ENCODE data around the gene TACC2. TPM values are rescaled to one million over a fixed set of nuclear protein-coding genes. Genes with fewer than 3 reads are reported as not detected.
A peak's percentile ranks its signal among the peaks of the same experiment; 100 is the strongest.

The TACC2 gene
- polyA plus RNA-seq, 4 donors, result 40.9 to 55.4 (median 45.8) TPM

DNA sequence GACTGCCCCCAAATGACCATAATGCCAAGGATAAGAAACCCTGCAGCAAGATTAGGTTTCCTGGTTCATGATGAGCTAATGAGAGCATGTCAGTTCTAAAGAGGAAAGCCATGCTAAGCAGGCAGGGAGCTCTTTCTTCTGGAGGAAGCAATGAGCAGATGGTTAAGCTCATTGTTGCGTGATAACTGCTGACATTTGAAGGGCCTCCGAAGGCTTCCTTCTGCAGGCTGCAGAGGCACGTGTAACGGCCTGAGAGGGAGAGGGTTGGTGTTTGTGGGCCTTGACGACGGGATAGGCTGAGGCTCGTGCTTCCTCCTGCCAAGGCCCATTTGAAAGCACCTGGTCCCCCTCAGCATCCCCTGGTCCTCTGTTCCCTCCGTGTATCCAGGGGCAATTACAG, 218.6 kb downstream of the TACC2 start:
- peak; percentile 26 to 61 (median 39) for DNase-seq (ENCODE audit: low read depth in 4 of 4, low spot score in 3 of 4)

DNA sequence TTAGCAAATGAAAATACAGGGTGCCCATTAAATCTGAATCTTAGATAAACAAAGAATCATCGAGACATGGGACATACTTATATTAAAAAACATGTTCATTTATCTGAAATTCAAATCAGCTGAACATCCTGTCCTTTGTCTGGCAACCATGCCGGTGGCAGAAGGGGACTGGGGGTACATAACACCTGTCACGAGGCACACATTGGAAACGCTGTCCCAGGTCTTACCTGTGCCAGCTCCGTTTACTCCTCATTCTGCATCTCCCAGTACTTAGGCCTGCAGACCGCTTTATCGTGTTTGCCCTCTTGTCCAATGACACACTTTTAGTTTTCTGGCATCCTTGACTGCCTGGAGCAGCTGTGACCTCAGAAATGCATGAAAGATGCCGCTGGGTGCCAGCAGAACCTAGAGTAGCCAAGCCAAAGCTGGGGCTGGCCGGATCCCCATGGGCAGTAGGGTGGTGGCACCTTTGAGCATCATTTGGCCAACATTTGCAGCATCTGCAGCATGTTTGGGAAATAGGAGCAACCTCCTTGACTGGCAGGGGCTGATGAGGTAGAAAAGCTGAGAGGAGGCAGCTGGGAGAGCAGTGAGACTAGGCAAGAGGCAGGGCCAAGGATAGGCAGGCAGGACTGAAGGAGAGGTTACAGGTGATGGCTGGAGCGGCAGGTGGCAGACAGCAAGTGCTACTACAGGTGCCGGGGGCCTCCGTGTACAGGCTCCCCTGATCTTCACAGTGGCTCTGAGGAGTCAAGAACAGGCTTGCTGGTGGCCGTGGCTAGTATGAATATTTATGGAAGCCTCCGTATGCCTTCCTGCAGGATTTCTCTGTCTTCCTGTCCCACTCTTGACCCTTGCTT, 219.8 kb downstream of the TACC2 start:
- no peak for DNase-seq (ENCODE audit: low read depth in 4 of 4, low spot score in 3 of 4)

DNA sequence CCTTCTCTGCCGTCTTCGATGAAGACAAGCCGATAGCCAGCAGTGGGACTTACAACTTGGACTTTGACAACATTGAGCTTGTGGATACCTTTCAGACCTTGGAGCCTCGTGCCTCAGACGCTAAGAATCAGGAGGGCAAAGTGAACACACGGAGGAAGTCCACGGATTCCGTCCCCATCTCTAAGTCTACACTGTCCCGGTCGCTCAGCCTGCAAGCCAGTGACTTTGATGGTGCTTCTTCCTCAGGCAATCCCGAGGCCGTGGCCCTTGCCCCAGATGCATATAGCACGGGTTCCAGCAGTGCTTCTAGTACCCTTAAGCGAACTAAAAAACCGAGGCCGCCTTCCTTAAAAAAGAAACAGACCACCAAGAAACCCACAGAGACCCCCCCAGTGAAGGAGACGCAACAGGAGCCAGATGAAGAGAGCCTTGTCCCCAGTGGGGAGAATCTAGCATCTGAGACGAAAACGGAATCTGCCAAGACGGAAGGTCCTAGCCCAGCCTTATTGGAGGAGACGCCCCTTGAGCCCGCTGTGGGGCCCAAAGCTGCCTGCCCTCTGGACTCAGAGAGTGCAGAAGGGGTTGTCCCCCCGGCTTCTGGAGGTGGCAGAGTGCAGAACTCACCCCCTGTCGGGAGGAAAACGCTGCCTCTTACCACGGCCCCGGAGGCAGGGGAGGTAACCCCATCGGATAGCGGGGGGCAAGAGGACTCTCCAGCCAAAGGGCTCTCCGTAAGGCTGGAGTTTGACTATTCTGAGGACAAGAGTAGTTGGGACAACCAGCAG, 221.7 kb downstream of the TACC2 start:
- DNase-seq (ENCODE audit: low read depth in 4 of 4, low spot score in 3 of 4), result no peak

DNA sequence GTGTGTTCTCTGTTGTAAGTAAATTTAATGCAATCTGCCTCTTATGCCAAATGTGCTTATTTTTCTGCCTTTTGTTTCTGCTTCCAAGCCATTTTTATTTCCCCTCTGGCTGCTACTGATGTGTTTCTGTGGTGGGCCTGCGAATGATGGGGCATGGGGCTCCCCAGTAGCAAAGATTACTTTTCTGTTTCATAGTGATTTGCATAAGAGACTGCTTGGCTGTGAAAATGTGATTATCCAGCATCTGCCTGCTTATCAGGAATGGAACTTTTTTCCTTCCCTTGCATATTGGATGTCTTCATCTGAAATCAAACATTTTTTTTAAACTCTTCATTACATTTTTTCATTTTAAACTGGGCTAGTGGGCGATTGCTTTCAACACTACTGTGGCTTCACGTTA, 224.4 kb downstream of the TACC2 start:
- no peak for DNase-seq (ENCODE audit: low read depth in 4 of 4, low spot score in 3 of 4)

DNA sequence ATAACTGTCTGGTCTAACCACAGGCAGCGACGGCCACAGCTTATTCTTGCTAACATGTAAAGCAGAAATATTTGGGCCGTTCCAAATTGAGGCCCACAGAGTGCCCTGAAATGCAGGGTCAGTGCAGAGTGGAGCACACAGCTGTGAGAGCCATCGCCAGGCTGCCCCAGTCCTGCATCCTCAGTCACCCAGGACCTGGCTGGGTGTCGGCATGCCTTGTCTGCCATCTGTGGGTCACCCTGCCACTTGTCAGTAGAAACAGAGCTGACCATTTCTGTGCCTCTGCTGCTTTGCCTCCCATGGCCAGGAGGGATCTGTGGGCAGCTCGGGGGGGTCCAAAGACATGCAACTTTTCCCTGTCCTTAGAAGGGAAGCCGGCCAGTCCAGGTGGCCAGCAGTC, 224.8 kb downstream of the TACC2 start:
- DNase-seq (ENCODE audit: low read depth in 4 of 4, low spot score in 3 of 4), result no peak

DNA sequence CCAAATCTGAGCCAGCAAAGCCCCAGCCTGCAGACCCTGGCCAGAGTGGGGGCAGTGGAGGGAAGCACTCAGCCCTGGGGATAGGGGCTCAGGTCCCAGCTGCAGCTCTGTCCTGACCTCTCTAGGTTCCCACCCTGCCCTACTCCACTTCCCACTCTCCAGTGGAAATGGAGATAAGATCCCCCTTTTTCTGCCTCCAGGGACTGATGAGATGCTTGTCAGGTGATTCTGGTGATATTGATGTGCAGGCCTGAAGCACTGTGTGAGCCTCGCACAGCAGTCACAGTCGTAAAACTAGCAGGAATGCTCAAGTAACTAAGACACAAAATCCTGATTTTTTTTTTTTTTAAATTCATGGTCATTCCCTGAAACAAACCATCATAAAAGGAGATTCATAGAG, 227.1 kb downstream of the TACC2 start:
- no peak for DNase-seq (ENCODE audit: low read depth in 4 of 4, low spot score in 3 of 4)

DNA sequence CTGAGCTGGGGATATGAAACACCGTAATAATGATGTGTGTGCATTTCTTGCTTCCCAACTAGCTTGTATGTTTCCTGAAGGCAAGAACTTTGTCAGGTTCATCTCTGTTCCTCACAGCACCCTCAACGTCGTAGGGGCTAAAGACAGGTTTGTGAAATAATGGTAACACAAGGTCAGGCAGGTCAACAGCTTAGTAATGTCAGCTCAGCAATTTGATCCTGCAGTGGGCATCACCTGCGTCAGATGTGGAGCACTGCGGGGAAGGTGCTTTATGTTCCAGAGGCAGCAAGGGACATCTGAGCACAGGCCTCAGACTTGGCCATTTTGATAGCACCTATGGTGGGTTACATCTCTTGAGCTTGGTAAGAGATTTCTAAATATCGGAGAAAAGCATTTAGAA, 230.4 kb downstream of the TACC2 start:
- no peak for DNase-seq (ENCODE audit: low read depth in 4 of 4, low spot score in 3 of 4)

DNA sequence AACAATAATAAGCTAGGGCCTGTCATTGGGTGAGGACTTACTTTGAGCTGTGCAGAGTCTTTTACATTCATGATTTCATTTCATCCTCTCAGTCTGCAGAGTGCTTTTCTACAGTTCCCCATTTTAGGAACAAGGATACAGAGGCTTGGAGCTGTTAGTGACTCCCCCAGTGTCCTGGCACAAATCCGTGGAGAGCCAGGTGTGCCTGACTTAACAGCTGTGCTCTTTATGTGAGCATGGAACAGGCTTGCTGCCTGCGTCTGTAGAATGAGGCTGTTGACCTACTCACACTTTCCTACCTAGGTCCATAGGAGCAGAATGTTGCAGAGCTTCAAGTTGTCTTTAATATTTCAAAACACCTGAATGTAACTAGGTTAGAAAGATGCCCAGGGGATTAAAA, 231.8 kb downstream of the TACC2 start:
- DNase-seq (ENCODE audit: low read depth in 4 of 4, low spot score in 3 of 4), result no peak

DNA sequence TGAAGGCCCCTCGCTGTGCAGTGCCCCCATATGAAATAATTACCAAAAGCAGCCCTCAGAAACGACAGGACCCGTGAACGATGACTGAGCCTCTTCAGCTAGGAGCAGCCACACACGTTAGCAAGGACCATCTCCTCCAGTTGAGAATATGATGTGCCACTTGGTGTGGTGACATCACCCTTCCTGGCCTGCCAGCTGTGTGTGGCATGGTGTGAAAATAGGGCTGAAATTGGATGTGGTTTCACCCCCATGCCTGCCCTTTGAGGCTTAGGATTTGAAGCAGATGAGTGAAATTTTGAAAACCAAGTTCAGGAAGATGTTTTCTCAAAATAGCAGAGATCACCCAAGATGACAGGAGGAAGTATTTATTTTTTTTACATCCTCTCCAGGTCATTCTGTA, 233.0 kb downstream of the TACC2 start:
- no peak for DNase-seq (ENCODE audit: low read depth in 4 of 4, low spot score in 3 of 4)

DNA sequence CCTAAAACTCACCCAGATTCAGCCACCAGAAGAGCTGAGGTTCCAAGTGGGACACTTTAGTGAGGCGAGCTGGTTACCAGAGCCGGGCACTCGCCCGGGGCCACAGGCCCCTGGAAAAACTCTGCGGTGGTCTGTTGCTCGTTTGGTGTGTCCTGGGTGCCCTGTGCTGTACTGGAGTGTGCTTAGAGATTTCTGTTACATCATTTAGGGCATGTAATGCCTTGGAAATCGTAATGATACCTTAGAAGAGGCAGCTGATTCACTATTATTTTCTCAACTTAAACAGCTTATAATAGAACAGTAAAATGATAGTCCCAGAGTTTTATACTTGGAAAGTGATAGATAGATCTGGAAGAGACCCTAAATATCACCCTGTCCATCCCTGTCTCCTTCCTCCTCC, 233.7 kb downstream of the TACC2 start:
- no peak for DNase-seq (ENCODE audit: low read depth in 4 of 4, low spot score in 3 of 4)

DNA sequence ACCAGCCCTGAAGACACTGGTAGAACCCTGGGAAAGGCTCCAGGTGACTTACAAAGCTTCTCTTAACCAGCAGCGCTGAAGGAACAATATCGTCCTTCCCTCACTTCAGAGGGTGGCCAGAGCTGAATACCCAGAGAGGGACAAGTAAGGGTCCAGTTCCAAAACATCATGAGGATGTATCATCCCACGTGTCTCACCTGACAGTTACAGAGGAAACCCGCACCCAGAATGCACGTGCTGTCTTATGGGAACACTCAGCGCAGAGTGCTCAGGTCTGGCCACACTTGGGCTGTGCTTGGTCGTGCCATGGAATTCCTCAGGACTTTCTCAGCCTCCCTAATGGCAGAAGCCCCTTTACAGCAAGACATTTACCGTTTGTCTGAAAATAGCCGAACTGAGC, 235.2 kb downstream of the TACC2 start:
- no peak for DNase-seq (ENCODE audit: low read depth in 4 of 4, low spot score in 3 of 4)

DNA sequence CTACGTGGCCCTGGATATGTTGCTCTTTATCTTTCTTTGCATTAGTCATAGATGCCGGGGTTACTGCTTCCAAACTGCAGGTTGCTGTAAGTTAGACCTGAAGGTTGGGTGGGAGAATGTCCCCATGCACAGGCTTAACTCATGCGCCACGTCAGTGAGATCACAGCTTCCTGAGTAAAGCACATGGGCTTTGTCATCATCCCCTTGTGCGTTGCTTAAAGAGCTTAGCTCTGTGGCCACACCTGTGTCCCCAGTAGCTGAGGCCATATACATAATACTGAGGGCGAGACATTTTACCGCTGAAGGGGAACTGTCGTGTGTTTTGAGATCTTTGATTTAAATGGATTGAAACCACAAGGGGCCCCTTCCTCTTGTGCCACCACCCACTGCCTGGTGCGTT, 236.4 kb downstream of the TACC2 start:
- DNase-seq (ENCODE audit: low read depth in 4 of 4, low spot score in 3 of 4), result no peak

DNA sequence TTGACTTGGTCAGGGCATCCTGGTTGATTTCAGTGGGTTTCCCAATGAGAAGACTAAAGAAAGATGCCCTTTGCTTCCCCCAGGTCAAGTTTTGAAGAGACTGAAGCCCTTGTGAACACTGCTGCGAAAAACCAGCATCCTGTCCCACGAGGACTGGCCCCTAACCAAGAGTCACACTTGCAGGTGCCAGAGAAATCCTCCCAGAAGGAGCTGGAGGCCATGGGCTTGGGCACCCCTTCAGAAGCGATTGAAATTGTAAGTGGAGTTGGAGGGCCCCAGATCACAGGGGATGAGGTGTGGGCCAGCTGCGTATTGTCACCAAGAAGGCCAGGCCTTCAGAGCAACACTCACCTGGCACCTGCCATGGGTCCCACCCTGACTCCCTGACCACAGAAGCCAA, 238.8 kb downstream of the TACC2 start:
- DNase-seq (ENCODE audit: low read depth in 4 of 4, low spot score in 3 of 4), result no peak

DNA sequence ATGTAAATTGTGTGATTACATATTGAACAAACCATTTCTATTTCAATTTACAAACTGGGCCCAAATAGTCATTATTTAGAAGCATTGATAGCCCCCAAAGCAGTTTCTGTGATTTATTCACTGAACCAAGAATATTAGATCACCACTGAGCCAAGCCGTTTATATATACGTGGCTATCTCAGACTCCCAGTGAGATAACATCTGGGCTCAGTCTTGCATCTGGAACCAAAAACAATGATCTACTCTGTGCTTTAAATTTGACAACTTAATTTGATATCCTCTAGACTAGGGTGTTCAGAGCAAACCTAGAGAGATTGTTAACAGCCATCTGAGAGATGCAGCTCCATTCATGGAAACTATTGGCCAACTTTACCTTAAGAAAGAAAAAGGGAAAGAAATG, 240.7 kb downstream of the TACC2 start:
- no peak for DNase-seq (ENCODE audit: low read depth in 4 of 4, low spot score in 3 of 4)

DNA sequence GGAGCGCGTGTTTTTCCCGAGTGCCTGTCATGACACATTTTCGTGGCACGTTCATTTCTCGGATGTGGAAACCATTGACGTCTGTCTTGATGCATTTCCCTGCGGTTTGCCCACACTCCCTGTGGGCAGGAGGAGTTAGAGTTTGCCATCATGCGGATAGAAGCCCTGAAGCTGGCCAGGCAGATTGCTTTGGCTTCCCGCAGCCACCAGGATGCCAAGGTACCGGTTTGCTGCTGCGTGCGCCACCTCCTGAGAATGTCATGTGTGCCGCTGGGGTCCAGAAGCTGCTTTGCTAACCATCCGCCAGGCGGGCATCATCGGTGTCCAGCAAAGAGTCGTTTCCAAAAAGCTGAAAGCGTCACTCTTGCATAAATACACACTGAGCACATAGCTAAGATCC, 241.3 kb downstream of the TACC2 start:
- no peak for DNase-seq (ENCODE audit: low read depth in 4 of 4, low spot score in 3 of 4)

DNA sequence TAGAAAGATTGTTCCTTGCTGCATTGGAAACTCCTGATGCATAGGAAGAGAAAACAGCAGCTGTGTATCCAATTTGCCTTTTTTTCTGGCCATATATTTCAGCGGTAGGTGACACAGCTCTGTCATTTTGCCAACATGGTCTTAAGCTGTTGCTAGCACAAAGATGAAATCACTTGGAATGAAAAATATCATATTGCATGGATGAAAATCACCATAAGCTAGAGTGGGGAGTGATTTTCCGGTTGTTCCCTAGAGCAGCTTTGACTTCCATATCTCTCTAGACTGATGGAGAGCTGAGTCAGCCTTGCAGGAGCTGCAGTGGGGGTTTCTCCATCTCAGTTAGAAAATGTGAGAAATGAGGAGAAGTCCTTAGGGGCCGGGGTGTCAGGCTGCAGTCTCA, 243.8 kb downstream of the TACC2 start:
- DNase-seq (ENCODE audit: low read depth in 4 of 4, low spot score in 3 of 4), result peak in 3 of 4 donors; percentile 16 to 43 (median 30)

DNA sequence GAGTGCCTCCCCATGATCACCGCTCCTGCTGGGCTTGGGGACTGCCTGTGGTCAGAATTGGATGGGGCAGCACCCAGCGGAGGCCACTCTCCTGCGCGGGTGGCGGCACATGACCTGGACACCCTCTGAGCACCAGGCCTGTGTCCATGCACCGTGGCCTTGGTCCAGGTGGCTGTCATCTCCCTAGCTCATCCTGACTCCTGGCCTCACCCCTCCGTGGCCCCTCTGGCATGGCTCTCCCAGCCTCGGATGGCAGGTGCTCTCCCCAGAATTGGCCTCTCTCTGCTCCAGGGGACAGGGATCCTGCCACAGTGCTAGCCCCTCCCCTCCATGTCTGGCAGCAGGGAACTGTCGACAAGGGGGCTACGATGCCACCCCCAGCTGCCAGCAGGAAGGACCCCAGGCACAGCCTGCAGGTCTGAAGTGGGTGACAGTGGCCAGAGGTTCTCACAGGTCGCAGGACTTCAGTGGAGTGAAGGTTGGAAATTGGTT, 244.9 kb downstream of the TACC2 start:
- no peak for DNase-seq (ENCODE audit: low read depth in 4 of 4, low spot score in 3 of 4)

DNA sequence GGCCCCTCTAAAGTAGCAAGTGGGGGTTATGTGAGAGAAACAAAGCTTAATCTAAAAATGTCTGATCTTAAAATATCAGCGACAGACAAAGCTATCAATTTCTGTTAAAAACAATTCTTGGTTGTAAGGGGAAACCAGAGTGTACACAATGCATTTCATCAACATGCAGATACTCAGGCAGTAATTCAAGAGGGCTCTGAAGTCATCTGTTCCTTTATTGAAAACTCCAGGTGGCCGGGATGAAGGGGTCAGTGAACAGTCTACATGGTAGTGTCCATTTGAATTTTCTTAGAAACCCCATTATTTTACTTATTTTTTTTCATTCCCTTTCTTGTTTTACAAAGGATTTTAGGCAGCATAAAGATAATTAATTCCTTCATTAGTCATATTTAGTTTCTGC, 245.5 kb downstream of the TACC2 start:
- DNase-seq (ENCODE audit: low read depth in 4 of 4, low spot score in 3 of 4), result peak in 2 of 4 donors; percentile 23 to 26

DNA sequence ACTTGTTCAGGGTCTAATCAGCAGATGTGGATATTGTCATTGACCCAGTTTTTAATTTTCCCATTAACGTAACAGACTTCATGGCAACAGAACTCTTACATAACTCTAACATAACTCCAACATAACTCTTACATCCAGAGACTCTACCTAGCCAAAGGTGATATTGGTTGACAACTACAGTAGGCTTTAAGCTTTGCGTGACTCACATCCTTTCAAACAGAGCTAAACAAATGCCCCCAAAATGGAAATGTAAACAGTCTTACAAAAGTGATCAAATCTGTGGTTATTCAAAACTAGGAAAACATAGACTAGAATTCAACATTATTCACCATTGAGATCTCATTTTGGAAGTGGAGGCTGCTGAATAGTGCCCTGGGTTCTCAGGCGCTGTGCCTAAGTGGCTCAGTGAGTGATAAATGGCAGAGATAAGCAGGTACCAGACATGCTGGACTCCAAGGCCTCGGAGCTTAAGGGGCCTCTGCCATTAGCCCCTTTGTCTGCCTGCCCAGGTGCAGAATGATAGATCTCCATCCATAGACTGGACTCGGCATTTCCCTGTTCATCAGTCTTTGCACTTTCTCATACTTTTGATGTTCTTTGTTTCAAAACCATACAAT, 247.8 kb downstream of the TACC2 start:
- no peak for DNase-seq (ENCODE audit: low read depth in 4 of 4, low spot score in 3 of 4)

DNA sequence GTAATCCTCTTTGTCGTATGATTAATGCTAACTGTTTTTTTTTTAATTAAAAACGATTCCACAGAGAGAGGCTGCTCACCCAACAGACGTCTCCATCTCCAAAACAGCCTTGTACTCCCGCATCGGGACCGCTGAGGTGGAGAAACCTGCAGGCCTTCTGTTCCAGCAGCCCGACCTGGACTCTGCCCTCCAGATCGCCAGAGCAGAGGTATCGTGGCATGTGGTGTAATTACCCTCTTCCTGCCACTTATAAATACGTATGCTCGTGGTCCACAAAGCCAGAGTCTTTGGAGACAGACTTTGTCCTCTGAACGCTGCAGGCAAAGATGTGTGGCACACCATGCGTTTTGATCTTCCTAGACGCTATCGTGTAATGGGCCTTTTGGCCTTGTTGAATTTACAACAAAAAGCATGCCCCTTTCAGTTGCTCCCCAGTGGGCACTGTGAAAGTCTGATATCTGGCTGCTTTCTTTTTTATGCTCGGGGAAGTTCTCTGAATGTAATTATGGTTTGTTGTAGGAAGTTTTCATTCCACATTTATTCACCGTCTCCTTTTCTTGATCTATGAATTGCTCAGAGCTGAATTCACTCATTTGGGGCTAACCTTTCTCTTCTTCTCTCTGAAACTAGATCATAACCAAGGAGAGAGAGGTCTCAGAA, 248.5 kb downstream of the TACC2 start:
- DNase-seq (ENCODE audit: low read depth in 4 of 4, low spot score in 3 of 4), result no peak
